ENCODE results near the gene AKAP13.

- TF ChIP-seq POLR2AphosphoS5 (IDR thresholded peaks at IDR 0.05; ENCODE audit: low read depth, low read length) (no peak), CTCF (IDR thresholded peaks at IDR 0.05) (no peak), FOXM1 (IDR thresholded peaks at IDR 0.05; ENCODE audit: low read depth) (no peak), EP300 (IDR thresholded peaks at IDR 0.05; ENCODE audit: borderline replicate concordance in 1 of 2, low read depth in 1 of 2, low read length in 1 of 2) (no peak), YY1 (IDR thresholded peaks at IDR 0.05; ENCODE audit: low read depth) (no peak), RFX5 (IDR thresholded peaks at IDR 0.05; ENCODE audit: low read length) (no peak), SIN3A (IDR thresholded peaks at IDR 0.05; ENCODE audit: borderline replicate concordance, low read depth, low read length) (no peak), TCF12 (IDR thresholded peaks at IDR 0.05) (peak; percentile 55; the same call in 1 of the 2 replicates), MAX (IDR thresholded peaks at IDR 0.05; ENCODE audit: low read depth) (no peak)
- TF ChIP-seq, protein P1, sequence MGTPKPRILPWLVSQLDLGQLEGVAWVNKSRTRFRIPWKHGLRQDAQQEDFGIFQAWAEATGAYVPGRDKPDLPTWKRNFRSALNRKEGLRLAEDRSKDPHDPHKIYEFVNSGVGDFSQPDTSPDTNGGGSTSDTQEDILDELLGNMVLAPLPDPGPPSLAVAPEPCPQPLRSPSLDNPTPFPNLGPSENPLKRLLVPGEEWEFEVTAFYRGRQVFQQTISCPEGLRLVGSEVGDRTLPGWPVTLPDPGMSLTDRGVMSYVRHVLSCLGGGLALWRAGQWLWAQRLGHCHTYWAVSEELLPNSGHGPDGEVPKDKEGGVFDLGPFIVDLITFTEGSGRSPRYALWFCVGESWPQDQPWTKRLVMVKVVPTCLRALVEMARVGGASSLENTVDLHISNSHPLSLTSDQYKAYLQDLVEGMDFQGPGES (IDR thresholded peaks at IDR 0.05; ENCODE audit: low read depth, low read length) = no peak
These were observed 243.1 kb downstream of the AKAP13 start for GRCh38 chr15:85623315-85624049.

Data from SK-N-SH (cell line).